Measurements from ENCODE around the gene GLI3. TPM values are rescaled to one million over a fixed set of nuclear protein-coding genes. Genes with fewer than 3 reads are reported as not detected.

The GLI3 gene
- total and polyA plus RNA-seq, 2 of the 8 experiments (the other 6 are each of a cell fraction or from before 2014, with no cell fraction given), result 8.0 to 31.1 TPM

GRCh38 chr7:42076870-42077269 is 160.1 kb downstream of the GLI3 start:
- peaks cover 0 to 2% of the 10 kb centered on the region in 2 experiments for H4K20me1 ChIP-seq (replicated peaks in 1 of 2; ENCODE audit: control insufficient read depth in 1 of 2, insufficient read depth in 2 of 2, low read length in 2 of 2)
- no peak overlapping the region for H2BK20ac ChIP-seq (ENCODE audit: low read length)
- H3K4me3 ChIP-seq (ENCODE audit: extremely low read depth in 1 of 4, insufficient read depth in 2 of 4, low read depth in 3 of 4, low read length in 4 of 4), result no peak overlapping the region
- no peak overlapping the region for H2AK5ac ChIP-seq (ENCODE audit: low read depth, low read length)
- no peaks in the 10 kb centered on the region; a peak in 1 of 7 replicates for H3K27me3 ChIP-seq (replicated peaks in 1 of 4; ENCODE audit: control insufficient read depth in 3 of 4, extremely low read depth in 1 of 4, insufficient read depth in 3 of 4, low read length in 3 of 4)
- no peak overlapping the region for H3K4me2 ChIP-seq (ENCODE audit: insufficient read depth in 1 of 2, low read depth in 2 of 2, low read length in 2 of 2)
- H4K8ac ChIP-seq (ENCODE audit: extremely low read depth, insufficient read depth, low read length), result no peak overlapping the region
- H3K27ac ChIP-seq (ENCODE audit: low read depth, low read length), result no peak overlapping the region
- no peak for DNase-seq (ENCODE audit: low read depth in 1 of 2, low spot score in 2 of 2)
- no peak overlapping the region for H3K4ac ChIP-seq (replicated peaks; ENCODE audit: insufficient read length, low read depth, low read length)
- H3K4me1 ChIP-seq (replicated peaks in 1 of 4; ENCODE audit: control insufficient read depth in 3 of 4, insufficient read depth in 4 of 4, low read length in 3 of 4), result peaks cover 0 to 2% (median 0%) of the 10 kb centered on the region in 4 experiments; a peak in 4 of 7 replicates
- WGBS, 2 experiments (ENCODE audit: extremely low coverage in 1 of 2, insufficient coverage in 1 of 2, insufficient read length in 1 of 2, insufficient replicate concordance in 2 of 2, low coverage in 1 of 2, low lambda C conversion rate in 2 of 2, missing lambda C conversion rate in 1 of 2), result 93% methylated on average over 2 of the region's 2 CpGs; no CpG with 5 or more reads in 1 of the 2 experiments
- ChIA-PET POLR2A (ENCODE audit: partially characterized antibody) (no interaction called here), CTCF (ENCODE audit: partially characterized antibody) (interaction anchor here (0.6 to 1.2 kb wide), 2 partner anchors 67 to 100 kb away, joined by 3 read pairs; no protein-coding TSS in a partner anchor)
- no peak overlapping the region for H3K9ac ChIP-seq (replicated peaks in 1 of 4; ENCODE audit: extremely low read depth in 1 of 4, low read depth in 3 of 4, low read length in 3 of 4)
- no peaks in the 10 kb centered on the region; a peak in 1 of 4 replicates for H3K79me2 ChIP-seq (ENCODE audit: control insufficient read depth in 1 of 2, insufficient read depth in 2 of 2, low read length in 2 of 2)
- no peak overlapping the region for H4K91ac ChIP-seq (replicated peaks; ENCODE audit: insufficient read length, low read length)
- H4K5ac ChIP-seq (ENCODE audit: insufficient read length, low read depth, low read length), result no peak overlapping the region
- H2AFZ ChIP-seq (ENCODE audit: low read length), result no peak overlapping the region
- H3K23ac ChIP-seq (ENCODE audit: insufficient read length), result no peak overlapping the region
- H2BK15ac ChIP-seq (ENCODE audit: low read length), result no peak overlapping the region
- no peak for FAIRE-seq
- H3K14ac ChIP-seq (ENCODE audit: insufficient read length), result no peak overlapping the region
- H3K23me2 ChIP-seq (ENCODE audit: low read depth, low read length), result no peaks in the 10 kb centered on the region
- H3K79me1 ChIP-seq (ENCODE audit: low read depth, low read length), result no peaks in the 10 kb centered on the region
- no peak overlapping the region for H3K56ac ChIP-seq (replicated peaks; ENCODE audit: insufficient read length, low read depth, low read length)
- TF ChIP-seq TAF1 (IDR thresholded peaks at IDR 0.05; ENCODE audit: low read depth, low read length), result no peak
- TF ChIP-seq BACH1 (IDR thresholded peaks at IDR 0.05; ENCODE audit: low read length), result no peak
- TF ChIP-seq RBBP5 (IDR thresholded peaks at IDR 0.05; ENCODE audit: borderline replicate concordance, low read depth, low read length), result no peak
- H2BK5ac ChIP-seq (ENCODE audit: low read depth, low read length), result no peak overlapping the region
- no peak overlapping the region for H2BK12ac ChIP-seq (ENCODE audit: low read depth, low read length)
- no peak overlapping the region for H3K18ac ChIP-seq (ENCODE audit: extremely low read depth, low read length)
- no peaks in the 10 kb centered on the region for H3K36me3 ChIP-seq (ENCODE audit: control insufficient read depth in 2 of 4, insufficient read depth in 4 of 4, low read length in 3 of 4)
- H3K9me3 ChIP-seq (ENCODE audit: insufficient read depth in 2 of 2, low read depth in 1 of 2, low read length in 1 of 2), result no peaks in the 10 kb centered on the region
- no peak overlapping the region for H2BK120ac ChIP-seq (replicated peaks; ENCODE audit: low read depth, low read length)
